ENCODE data around the gene FNBP1.
A peak's percentile ranks its signal among the peaks of the same experiment; 100 is the strongest.

Gene FNBP1

DNA sequence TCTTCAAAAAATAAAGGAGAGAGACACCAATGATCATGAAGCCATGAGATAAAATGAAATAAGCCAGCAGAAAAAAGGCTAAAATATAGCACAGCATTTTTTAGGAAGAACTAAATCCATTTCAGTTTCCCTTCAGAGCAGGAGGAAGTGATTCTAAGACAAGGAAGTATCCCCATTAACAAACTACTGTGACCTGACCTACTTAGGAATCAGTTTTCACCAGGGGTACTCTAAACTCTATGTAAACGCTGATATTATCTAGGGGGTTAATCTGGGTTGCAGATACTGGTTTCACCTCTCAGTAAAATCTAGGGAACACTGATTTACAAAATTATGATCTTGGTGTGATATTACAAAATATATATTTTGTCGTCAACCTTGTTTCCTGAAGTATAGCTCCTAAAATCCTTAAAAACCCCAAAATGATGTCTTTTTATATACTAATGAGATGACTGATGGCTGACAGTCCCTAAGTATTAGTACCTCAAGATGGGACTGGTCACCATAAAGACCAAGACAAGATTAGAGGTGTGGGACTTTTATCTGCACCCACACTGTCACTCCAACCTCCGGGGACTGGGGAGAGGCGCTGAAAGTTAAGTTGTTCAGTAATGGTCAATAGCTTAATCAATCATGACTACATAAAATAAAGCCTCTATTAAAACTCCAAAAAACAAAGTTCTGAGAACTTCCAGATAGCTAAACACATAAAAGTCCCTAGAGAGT lies 2.9 kb upstream of the FNBP1 start:
- Histone ChIP-seq H3K4me3 (ENCODE audit: insufficient read length, low read depth) (no peak overlapping the region), H3K36me3 (ENCODE audit: insufficient read depth, insufficient read length, low read length) (peaks cover 4% of the 10 kb centered on the region), H3K4me1 (ENCODE audit: insufficient read depth, insufficient read length) (peaks cover 3% of the 10 kb centered on the region), H3K27me3 (ENCODE audit: insufficient read depth, insufficient read length) (peaks cover 6% of the 10 kb centered on the region), H3K9ac (ENCODE audit: insufficient read length, low read depth) (no peak overlapping the region), H3K9me3 (ENCODE audit: insufficient read depth, low read length) (no peaks in the 10 kb centered on the region)
- TF ChIP-seq YY1 (IDR thresholded peaks at IDR 0.05; ENCODE audit: insufficient read depth, insufficient read length) (no peak), SUZ12 (IDR thresholded peaks at IDR 0.05; ENCODE audit: extremely low read depth, insufficient read depth, insufficient read length) (no peak), ZNF274 (IDR thresholded peaks at IDR 0.05; ENCODE audit: low read depth, low read length) (no peak)
- no peak for DNase-seq (ENCODE audit: low read depth, low spot score)

DNA sequence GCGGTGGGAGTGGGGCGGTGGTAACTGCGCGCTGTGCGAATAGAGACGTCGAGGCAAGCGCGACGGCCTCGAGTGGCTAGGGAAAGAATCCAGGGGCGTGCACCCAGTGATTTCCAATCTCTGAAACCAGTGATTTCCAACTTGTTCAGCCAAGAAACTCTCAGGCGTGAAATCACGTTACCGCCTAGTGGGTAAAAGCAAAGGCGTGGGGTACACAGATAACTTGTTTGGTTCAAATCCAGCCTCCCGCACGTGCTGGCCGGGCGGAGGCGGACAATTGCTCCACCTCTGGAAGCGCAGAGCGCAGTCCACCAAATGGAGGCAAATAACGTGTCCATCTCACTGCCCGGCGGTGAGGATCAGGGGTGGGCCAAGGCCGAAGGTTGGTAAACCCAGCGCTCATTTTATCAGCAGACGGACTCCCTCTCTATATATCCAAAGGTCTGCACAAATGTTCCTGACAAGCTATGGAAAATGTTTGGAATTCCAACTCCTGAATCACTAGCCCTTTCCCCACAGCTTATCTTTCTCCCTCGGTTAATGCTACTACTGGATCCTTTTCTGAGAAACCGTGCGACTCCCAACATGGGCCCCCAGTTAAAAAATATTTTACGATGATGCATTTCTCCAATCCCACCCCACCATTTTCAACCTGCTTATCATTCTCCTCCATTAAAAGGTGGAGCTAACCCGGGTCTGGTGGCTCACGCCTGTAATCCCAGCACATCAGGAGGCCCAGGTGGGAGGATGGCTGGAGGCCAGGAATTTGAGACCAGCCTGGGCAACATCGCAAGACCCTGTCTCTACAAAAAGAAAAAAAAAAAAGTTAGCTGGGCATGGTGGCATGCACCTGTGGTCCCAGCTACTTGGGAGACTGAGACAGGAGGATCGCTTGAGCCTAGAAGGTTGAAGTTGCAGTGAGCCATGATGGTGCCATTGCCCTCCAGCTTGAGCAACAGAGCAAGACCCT lies 950 bp upstream of the FNBP1 start:
- TF ChIP-seq YY1 (IDR thresholded peaks at IDR 0.05; ENCODE audit: insufficient read depth, insufficient read length) (no peak), ZNF274 (IDR thresholded peaks at IDR 0.05; ENCODE audit: low read depth, low read length) (no peak), SUZ12 (IDR thresholded peaks at IDR 0.05; ENCODE audit: extremely low read depth, insufficient read depth, insufficient read length) (no peak)
- Histone ChIP-seq H3K4me3 (ENCODE audit: insufficient read length, low read depth) (peak overlapping the region; percentile 56), H3K9me3 (ENCODE audit: insufficient read depth, low read length) (no peaks in the 10 kb centered on the region), H3K4me1 (ENCODE audit: insufficient read depth, insufficient read length) (peaks cover 3% of the 10 kb centered on the region), H3K9ac (ENCODE audit: insufficient read length, low read depth) (peak overlapping the region; percentile 85), H3K36me3 (ENCODE audit: insufficient read depth, insufficient read length, low read length) (peaks cover 4% of the 10 kb centered on the region), H3K27me3 (ENCODE audit: insufficient read depth, insufficient read length) (peaks cover 6% of the 10 kb centered on the region)
- no peak for DNase-seq (ENCODE audit: low read depth, low spot score)

DNA sequence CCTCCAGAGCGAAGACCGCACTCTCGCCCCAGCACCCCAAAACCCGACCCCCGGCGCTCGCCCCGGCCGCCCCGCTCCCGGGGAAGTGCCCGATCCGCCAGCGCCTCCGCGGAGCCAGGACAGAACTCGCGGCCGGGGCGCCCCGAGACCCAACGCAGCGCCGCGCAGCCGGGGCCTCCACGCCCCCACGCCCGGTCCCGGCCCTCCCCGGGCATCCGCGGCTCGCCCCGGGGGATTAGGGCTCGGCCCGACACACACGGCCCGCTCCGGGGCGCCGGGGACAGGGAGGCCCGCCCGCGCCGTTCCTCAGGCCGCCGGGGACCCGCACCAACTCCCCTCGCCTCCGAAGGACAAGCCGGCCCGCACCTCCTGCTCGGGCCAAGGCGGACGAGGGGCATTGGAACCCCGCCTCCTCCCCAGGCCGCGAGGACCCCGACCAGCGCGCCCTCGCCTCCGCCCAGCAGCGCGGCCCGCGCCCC lies 544 bp downstream of the FNBP1 start:
- TF ChIP-seq YY1 (IDR thresholded peaks at IDR 0.05; ENCODE audit: insufficient read depth, insufficient read length), result no peak
- no peak for TF ChIP-seq ZNF274 (IDR thresholded peaks at IDR 0.05; ENCODE audit: low read depth, low read length)
- no peak for TF ChIP-seq SUZ12 (IDR thresholded peaks at IDR 0.05; ENCODE audit: extremely low read depth, insufficient read depth, insufficient read length)
- H3K4me3 ChIP-seq (ENCODE audit: insufficient read length, low read depth), result peak overlapping the region; percentile 86
- no peaks in the 10 kb centered on the region for H3K9me3 ChIP-seq (ENCODE audit: insufficient read depth, low read length)
- H3K4me1 ChIP-seq (ENCODE audit: insufficient read depth, insufficient read length), result peaks cover 3% of the 10 kb centered on the region
- H3K36me3 ChIP-seq (ENCODE audit: insufficient read depth, insufficient read length, low read length), result no peaks in the 10 kb centered on the region
- H3K27me3 ChIP-seq (ENCODE audit: insufficient read depth, insufficient read length), result peaks cover 6% of the 10 kb centered on the region
- peak overlapping the region; percentile 97 for H3K9ac ChIP-seq (ENCODE audit: insufficient read length, low read depth)
- no peak for DNase-seq (ENCODE audit: low read depth, low spot score)

DNA sequence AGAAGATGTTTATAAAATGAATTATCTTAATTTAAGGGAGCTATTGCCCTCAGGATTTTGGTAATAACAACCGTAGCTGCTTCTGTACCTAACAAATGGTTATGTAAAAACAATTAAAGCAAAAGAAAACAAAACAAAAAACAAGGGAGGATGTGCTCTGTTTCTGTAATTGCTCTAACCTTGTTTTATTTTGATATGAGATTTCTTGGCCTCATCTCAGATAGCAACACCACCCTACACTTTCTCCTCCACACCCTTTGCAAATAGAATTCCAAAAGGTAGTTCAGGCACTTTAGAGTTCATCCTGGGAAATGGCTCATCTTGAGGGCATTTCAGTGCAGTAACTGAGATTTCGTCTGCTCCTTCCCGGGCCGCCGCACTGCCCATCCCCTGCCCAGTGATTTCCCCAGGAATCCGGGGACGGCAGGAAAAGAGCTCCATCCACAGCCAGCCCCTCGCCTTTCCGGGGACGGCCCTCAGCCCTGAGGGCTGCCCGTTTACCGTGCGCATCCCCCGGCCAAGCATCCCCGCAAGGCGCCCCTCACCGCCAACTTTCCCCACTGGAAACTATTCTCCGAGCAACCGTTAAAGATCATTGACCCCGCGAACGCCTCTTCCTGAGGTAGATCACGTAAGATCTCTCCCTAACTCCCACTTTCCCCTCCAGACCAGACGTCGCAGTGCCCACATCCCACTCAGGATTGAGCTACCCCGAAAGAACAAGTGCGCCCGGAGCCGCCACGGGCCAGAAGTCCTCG lies 1.2 kb downstream of the FNBP1 start:
- Histone ChIP-seq H3K9me3 (ENCODE audit: insufficient read depth, low read length) (no peaks in the 10 kb centered on the region), H3K9ac (ENCODE audit: insufficient read length, low read depth) (peak overlapping the region; percentile 97), H3K27me3 (ENCODE audit: insufficient read depth, insufficient read length) (peaks cover 6% of the 10 kb centered on the region), H3K4me1 (ENCODE audit: insufficient read depth, insufficient read length) (peaks cover 3% of the 10 kb centered on the region), H3K4me3 (ENCODE audit: insufficient read length, low read depth) (peak overlapping the region; percentile 86), H3K36me3 (ENCODE audit: insufficient read depth, insufficient read length, low read length) (no peaks in the 10 kb centered on the region)
- TF ChIP-seq ZNF274 (IDR thresholded peaks at IDR 0.05; ENCODE audit: low read depth, low read length) (no peak), SUZ12 (IDR thresholded peaks at IDR 0.05; ENCODE audit: extremely low read depth, insufficient read depth, insufficient read length) (no peak), YY1 (IDR thresholded peaks at IDR 0.05; ENCODE audit: insufficient read depth, insufficient read length) (no peak)
- no peak for DNase-seq (ENCODE audit: low read depth, low spot score)

GRCh38 chr9:130040984-130041647 lies 1.9 kb downstream of the FNBP1 start:
- Histone ChIP-seq H3K4me1 (ENCODE audit: insufficient read depth, insufficient read length) (peaks cover 3% of the 10 kb centered on the region), H3K36me3 (ENCODE audit: insufficient read depth, insufficient read length, low read length) (no peaks in the 10 kb centered on the region), H3K9me3 (ENCODE audit: insufficient read depth, low read length) (no peaks in the 10 kb centered on the region), H3K9ac (ENCODE audit: insufficient read length, low read depth) (peak overlapping the region; percentile 97), H3K27me3 (ENCODE audit: insufficient read depth, insufficient read length) (peaks cover 6% of the 10 kb centered on the region), H3K4me3 (ENCODE audit: insufficient read length, low read depth) (peak overlapping the region; percentile 86)
- DNase-seq (ENCODE audit: low read depth, low spot score), result no peak
- no peak for TF ChIP-seq SUZ12 (IDR thresholded peaks at IDR 0.05; ENCODE audit: extremely low read depth, insufficient read depth, insufficient read length)
- TF ChIP-seq YY1 (IDR thresholded peaks at IDR 0.05; ENCODE audit: insufficient read depth, insufficient read length), result no peak
- no peak for TF ChIP-seq ZNF274 (IDR thresholded peaks at IDR 0.05; ENCODE audit: low read depth, low read length)

- TF ChIP-seq ZNF274 (IDR thresholded peaks at IDR 0.05; ENCODE audit: low read depth, low read length) (no peak), SUZ12 (IDR thresholded peaks at IDR 0.05; ENCODE audit: extremely low read depth, insufficient read depth, insufficient read length) (no peak), YY1 (IDR thresholded peaks at IDR 0.05; ENCODE audit: insufficient read depth, insufficient read length) (no peak)
- H3K4me3 ChIP-seq (ENCODE audit: insufficient read length, low read depth), result no peak overlapping the region
- no peak for DNase-seq (ENCODE audit: low read depth, low spot score)
Measured at GRCh38 chr9:130039528-130040147, 3.4 kb downstream of the FNBP1 start.

More at GRCh38 chr9:130039528-130040147, 3.4 kb downstream of the FNBP1 start:
- Histone ChIP-seq H3K36me3 (ENCODE audit: insufficient read depth, insufficient read length, low read length) (peaks cover 4% of the 10 kb centered on the region), H3K9ac (ENCODE audit: insufficient read length, low read depth) (no peak overlapping the region), H3K9me3 (ENCODE audit: insufficient read depth, low read length) (no peaks in the 10 kb centered on the region), H3K4me1 (ENCODE audit: insufficient read depth, insufficient read length) (peaks cover 3% of the 10 kb centered on the region), H3K27me3 (ENCODE audit: insufficient read depth, insufficient read length) (peaks cover 6% of the 10 kb centered on the region)
